ENCODE data around the gene ZNHIT2. TPM values are rescaled to one million over a fixed set of nuclear protein-coding genes. Genes with fewer than 3 reads are reported as not detected.

ZNHIT2 gene
- total RNA-seq, 2 donors from 2014 or later = 6.0 to 6.3 TPM

DNA sequence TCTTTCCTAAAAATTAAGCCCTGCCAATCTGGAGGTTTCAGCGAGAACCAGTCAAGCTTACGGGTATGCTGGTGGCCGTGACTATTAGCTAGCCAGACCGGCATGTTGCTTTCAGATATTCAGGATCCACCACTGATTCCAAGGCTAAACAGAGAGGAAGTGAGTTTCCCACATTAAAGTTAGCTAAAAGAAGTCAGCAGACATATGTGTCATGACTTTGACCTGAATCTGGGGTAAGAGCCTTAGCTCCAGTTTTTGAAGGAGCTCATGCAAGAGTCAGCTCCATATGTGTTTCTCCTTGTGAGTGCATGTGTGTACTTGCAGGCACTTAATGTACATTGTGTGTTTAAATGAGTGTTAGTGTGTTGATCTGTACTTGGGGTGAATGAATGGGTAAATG, 32.1 kb downstream of the ZNHIT2 start:
- intact Hi-C loops (cut with DNase I) = no loop called here
- DNase-seq (ENCODE audit: low spot score) = no peak

DNA sequence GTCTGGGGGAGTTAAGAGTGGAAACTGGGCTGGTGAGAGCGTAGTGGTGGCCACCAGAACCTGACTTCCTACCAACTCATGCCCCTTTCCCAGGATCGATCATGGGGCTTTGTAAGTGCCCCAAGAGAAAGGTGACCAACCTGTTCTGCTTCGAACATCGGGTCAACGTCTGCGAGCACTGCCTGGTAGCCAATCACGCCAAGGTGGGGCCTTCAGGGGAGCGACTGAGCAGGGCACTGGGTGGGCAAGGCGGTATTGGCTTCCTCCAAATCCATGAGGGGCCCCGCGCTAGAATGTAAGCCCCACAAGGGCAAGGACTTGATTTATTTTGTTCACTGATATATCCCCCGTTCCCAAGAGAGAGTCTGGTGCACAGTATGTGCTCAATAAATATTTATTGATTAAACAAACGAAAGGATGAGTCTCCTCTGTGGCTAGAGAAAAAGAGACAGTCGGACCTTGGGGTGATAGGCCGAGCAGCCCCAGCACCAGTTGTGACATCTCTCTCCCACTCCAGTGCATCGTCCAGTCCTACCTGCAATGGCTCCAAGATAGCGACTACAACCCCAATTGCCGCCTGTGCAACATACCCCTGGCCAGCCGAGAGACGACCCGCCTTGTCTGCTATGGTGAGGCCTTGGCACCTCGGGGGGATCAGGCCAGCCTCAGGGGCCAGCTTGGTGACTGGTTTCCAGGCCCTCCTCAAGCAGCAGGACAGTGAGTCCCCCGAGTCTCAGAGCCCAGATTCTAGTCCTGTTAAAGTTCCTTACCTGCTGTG, 32.7 kb downstream of the ZNHIT2 start:
- DNase-seq (ENCODE audit: low spot score) = no peak
- intact Hi-C loops (cut with DNase I) = no loop called here

DNA sequence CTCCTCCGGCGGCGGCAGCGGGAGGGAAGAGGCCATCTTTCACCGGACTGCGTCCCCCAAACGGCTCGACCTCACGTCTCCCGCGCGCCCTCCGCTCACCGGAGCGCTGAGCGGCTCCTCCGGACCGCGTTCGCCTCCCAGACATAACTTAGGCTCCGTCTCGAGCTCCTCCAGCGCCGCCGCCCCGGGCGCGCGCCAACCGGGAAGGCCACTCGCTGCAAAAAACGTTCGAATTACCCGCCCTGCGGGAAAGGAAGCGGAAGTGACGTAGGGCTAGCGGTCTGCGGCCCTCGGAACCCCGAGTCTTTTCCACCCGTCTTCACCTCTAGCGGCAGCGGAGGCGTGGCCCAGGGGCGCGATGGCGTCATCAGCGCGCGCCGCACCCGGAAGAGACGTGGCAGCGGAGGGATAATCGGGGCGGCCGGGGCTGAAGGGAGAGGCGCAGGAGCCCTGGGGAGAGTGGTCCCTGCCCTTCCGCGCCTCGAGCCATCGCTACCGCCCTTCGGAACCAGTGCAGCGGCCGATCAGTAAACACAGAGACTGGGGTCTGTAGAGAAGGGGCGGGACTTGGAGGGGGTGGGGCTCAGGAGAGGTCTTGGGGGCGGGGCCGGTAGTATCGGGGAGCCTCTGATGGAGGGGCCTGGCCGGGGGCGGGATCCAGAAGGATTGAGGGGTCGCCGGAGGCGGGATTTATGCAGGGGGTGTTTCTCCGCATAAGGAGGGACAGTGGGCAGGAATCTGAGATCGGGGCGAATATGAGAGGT, 33.5 kb downstream of the ZNHIT2 start, which contains the start of the genes CDCA5 and ZFPL1:
CDCA5 (minus strand) TSS at position 207 of the 764 bp plus-strand sequence; CDS start at position 145, 62 bp downstream.
ZFPL1 (plus strand) TSS at position 389 of the 764 bp plus-strand sequence. CDS start 477 bp downstream, outside the sequence.
- intact Hi-C loops (cut with DNase I) = no loop called here
- DNase-seq (ENCODE audit: low spot score) = peak; percentile 98

DNA sequence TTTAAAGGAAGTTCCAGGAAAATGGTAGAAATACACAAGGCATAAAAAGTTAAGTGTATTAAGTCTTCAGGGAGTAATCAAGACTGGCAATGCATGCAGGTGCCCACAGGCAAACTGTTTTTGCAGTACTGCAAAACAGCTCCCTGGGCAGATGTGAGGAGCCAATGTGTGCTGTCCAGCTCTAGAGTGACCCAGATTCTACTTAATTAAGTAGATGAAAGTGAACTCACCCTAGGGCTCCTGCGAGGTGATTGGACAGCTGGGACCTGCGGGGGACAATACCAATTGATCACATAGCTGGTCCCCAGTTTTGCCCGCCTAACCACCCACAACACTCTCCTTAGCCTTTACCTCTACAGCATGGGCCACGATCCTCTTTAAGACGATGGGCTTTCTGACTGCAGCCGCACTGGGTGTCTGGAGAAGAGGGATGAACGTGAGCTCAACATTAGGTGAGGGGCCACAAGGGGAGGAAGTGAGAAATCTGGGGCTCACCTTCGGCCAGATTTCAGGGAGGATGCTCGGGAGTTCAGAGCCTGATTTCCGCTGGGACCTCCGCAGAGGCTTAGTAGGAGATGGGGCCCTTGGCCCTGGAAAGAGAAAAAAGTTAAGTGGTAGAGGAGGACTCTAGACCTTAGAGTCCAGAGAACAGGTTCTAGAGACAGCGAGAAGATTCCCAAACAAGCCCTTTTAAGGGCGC, 34.2 kb downstream of the ZNHIT2 start:
- DNase-seq (ENCODE audit: low spot score) = no peak
- intact Hi-C loops (cut with DNase I) = no loop called here

DNA sequence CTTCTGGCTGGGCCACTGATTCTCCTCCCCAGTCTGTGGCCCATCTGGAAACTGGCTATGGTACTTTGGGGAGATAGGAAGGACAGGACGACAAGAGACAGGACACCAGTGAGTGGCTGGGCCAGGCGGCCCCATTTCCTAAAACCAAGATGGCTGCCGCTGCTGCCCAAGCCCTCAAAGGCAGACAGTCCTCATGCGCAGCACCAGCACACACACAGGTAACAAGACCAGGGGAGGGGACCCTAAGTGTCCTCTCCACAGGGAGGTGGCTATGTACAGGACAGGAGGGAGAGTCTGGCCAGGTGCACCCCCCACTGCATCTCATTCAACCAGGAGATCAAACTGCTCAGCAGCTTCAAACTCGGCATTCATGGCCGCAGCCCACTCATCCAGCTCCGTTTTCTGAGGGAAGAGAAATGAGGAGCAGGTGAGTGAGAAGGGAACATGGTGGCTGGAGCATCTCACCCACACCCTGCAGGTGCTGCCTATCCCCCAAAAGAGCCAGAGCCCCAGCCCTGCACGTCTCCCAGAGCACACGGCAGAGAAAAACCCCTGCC, 38.6 kb downstream of the ZNHIT2 start:
- intact Hi-C loops (cut with DNase I) = no loop called here
- DNase-seq (ENCODE audit: low spot score) = no peak

DNA sequence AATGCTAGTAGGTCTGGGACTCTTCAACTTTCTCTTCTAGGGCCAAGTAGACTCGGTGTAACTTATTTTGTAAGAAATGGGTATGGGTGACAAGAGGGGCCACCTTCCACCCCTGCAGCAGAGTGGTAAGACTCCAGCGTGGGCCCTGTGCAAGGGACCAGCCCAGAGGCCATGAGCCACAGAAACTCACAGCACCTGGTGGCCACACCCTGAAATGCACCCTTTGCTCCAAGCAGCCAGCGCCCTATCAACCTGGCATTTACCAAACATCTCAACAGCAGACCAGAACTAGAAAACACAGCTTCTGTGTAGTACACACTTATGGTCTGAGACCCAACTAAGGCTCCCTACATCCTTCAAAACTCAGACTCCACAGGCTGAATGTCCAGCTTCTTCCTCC, 39.4 kb downstream of the ZNHIT2 start:
- DNase-seq (ENCODE audit: low spot score) = no peak
- intact Hi-C loops (cut with DNase I) = no loop called here

DNA sequence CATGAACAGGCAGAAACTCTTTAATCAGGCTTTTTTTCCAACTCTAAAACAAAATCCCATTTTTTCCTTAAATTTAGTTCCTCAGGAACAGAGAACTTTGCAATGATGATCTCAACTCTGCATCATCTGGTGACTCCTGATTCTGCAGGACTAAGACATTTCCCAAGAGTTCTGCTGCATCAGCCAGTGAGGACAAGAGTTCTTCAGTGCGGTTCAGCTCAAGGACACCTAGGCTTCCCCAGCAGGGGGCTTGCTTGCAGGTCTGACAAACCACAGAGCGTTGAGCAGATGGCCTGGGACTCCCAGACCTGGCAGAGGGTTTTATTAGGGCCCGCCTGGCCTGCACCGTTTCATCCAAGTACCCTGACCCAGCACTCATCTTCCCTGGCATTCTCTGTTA, 40.0 kb downstream of the ZNHIT2 start:
- intact Hi-C loops (cut with DNase I) = no loop called here
- no peak for DNase-seq (ENCODE audit: low spot score)

DNA sequence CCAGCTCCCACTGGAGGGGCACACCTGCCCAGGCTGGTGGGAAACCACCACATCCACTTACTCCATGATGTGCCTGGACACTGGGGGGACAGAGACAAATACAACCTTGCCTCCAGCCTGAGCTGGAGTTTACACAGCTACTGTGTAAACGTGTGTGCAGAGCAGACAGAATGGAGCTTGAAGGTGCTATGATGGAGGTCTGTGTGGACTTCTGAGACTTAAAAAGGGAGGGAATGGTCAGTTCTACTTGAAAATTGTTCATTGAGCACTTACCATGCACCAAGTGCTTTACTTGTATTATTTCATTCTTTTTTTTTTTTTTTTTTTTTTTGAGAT, 44.9 kb downstream of the ZNHIT2 start:
- DNase-seq (ENCODE audit: low spot score) = no peak
- intact Hi-C loops (cut with DNase I) = no loop called here

DNA sequence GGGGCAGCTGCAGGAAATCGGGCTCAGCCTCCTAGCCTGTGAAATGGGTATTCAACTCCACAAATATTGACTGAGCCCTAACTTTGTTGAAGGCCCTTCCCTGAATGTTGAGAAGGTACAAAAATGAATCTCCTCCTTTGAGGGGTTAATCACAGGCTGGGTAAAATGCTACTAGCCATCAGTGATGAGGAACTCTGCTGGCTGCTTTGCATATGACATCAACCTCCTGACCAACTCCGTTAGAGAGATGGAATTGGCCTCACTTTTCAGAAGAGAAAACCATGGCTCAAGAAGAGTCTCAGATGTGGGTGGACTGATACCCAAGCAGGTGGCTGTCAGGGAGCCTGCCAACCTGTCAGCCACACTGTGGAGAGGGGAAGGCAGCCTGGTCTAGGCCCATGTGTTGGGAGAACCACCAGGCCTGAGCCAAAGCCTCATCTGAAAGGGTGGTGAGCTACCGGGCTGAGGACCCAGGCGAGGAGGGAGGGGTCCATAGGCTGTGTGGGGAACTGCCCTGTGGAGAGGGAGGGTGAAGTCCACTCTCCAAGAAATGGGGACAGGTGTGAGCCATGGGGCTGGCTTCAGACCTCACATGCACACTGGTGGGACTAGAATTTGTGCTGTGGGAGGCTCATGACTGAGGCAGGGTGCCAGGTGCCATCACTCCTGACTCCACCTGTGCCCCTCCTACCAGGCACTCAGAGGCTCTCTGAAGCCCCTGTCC, 45.4 kb downstream of the ZNHIT2 start:
- intact Hi-C loops (cut with DNase I) = no loop called here
- no peak for DNase-seq (ENCODE audit: low spot score)

DNA sequence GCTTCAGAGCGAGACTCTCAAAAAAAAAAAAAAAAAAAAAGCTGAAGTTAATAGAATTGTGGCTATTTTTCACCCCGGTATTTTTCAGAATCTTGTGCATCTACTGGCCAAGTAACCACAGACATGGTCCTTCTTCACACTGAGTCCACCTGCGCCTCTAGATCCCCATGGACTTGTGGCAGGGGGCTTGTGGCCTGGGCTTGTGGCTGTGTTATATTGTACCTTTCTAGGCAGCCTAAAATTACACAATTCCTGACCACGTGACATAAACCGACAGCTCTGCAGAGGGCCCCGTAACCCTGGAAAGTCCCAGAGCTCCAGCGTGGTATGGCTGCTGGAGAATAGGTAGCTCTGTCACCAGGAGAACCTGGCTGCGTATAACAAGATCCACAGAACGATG, 48.3 kb downstream of the ZNHIT2 start:
- DNase-seq (ENCODE audit: low spot score) = no peak
- intact Hi-C loops (cut with DNase I) = no loop called here

DNA sequence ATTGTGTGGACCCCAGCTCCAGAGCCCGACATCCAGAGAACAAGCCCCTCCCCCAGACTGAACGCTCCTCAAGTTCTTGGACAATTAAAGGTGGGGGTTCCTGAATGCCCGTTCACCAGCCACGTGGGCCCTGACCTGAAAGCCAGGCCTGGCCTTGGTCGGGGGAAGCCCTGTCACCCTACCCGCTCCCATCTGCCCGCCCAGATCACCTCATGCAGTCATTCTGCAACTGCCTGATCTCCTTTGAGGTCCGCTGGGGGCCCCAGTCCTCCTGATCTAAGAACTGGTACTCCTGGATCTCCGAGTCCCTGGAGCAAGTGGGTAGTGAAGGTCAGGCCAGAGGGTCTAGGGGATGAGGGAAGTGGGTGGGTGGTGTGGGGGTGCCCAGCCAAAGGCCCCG, 50.1 kb downstream of the ZNHIT2 start:
- intact Hi-C loops (cut with DNase I) = no loop called here
- DNase-seq (ENCODE audit: low spot score) = no peak

DNA sequence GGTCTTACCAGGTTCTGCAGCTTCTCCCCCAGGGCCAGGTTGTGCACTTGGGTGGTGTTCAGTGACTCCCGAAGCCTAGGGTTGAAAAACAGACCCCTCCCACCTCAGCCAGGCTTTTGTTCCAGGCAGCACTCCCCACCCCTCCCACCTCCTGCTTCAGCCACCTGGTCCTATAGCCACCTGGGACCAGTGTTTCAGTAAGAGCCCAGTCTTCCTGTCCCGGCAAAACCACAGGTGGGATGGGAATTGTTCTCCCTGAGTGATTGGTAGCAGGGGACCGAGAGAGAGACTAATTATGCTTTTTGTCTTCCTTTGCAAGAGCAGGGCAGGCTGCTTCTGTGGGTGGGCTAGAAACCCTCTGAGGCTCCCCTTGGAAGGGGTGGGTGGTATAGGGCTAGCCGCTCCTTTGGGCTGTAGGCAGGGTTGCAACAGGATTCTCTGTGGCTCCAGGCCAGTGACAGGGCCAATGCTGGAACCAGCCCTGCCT, 50.7 kb downstream of the ZNHIT2 start:
- no peak for DNase-seq (ENCODE audit: low spot score)
- intact Hi-C loops (cut with DNase I) = no loop called here

Small RNAs within 50 kb of the gene (microRNA-seq; reads per million reads assigned to microRNA genes)
- 0 reads per million in 2 donors for gene MIR6751 (ENCODE audit: borderline microRNAs expressed in 2 of 2)

Other genes starting within 250 kb of the ZNHIT2 start
- 100 to 1,000 TPM; 135 to 164 TPM for gene EHD1, start 239.1 kb downstream of the ZNHIT2 start, total RNA-seq
- 10 to 100 TPM; 12.3 to 14.9 TPM for gene ATG2A, start 200.5 kb downstream of the ZNHIT2 start, total RNA-seq
- 10 to 100 TPM; 17.5 to 30.7 TPM for gene PPP2R5B, start 193.0 kb downstream of the ZNHIT2 start, total RNA-seq
- not detected for gene GPHA2, start 181.8 kb downstream of the ZNHIT2 start, total RNA-seq
- not detected for gene MAJIN, start 145.6 kb downstream of the ZNHIT2 start, total RNA-seq
- gene BATF2, start 120.7 kb downstream of the ZNHIT2 start, total RNA-seq = 1 to 10 TPM; 1.7 to 1.8 TPM
- 10 to 100 TPM; 81.9 to 88.2 TPM for gene ARL2, start 103.5 kb downstream of the ZNHIT2 start, total RNA-seq
- 10 to 100 TPM; 17.4 to 21.1 TPM for gene SNX15, start 90.3 kb downstream of the ZNHIT2 start, total RNA-seq
- 1 to 10 TPM; 5.5 to 5.8 TPM for gene SAC3D1, start 76.5 kb downstream of the ZNHIT2 start, total RNA-seq
- gene NAALADL1, start 59.1 kb downstream of the ZNHIT2 start, total RNA-seq = 10 to 100 TPM; 15.4 to 18.6 TPM
- 1 to 10 TPM in 1 of 2 donors, under 1 TPM in 1; 0.67 to 1.6 TPM for gene CDCA5, start 33.7 kb downstream of the ZNHIT2 start, total RNA-seq
- 10 to 100 TPM; 26.9 to 27.6 TPM for gene ZFPL1, start 33.5 kb downstream of the ZNHIT2 start, total RNA-seq
- gene VPS51, start 21.5 kb downstream of the ZNHIT2 start, total RNA-seq = 100 to 1,000 TPM; 103 to 107 TPM
- 1 to 10 TPM; 3.1 to 4.0 TPM for gene TM7SF2, start 5.8 kb downstream of the ZNHIT2 start, total RNA-seq
- 100 to 1,000 TPM; 725 to 753 TPM for gene FAU, start 4.4 kb upstream of the ZNHIT2 start, total RNA-seq
- 10 to 100 TPM; 34.1 to 39.3 TPM for gene MRPL49, start 4.6 kb upstream of the ZNHIT2 start, total RNA-seq
- 10 to 100 TPM; 52.7 to 57.0 TPM for gene SYVN1, start 16.8 kb upstream of the ZNHIT2 start, total RNA-seq
- gene SPDYC, start 52.5 kb upstream of the ZNHIT2 start, total RNA-seq = not detected
- gene CAPN1, start 64.2 kb upstream of the ZNHIT2 start, total RNA-seq = 100 to 1,000 TPM; 142 to 144 TPM
- 1 to 10 TPM; 6.0 to 6.1 TPM for gene POLA2, start 144.3 kb upstream of the ZNHIT2 start, total RNA-seq
- gene CDC42EP2, start 197.2 kb upstream of the ZNHIT2 start, total RNA-seq = 10 to 100 TPM; 15.7 to 16.2 TPM
- gene DPF2, start 216.2 kb upstream of the ZNHIT2 start, total RNA-seq = 10 to 100 TPM; 38.2 to 55.6 TPM
- not detected for gene TIGD3, start 237.1 kb upstream of the ZNHIT2 start, total RNA-seq